HCT116 (cell line): ENCODE results near the gene S100A11. TPM values are rescaled to one million over a fixed set of nuclear protein-coding genes. Genes with fewer than 3 reads are reported as not detected.

Experiments used
- ATAC-seq: fragments of 200-7000 bp; cut with Tn5 transposase; 2 replicates; pipeline ENCODE4 v1.9.1; 2020; ENCODE audit warnings: mild to moderate bottlenecking, moderate library complexity
- BruUV-seq: library from RNA; stranded (reverse); fragments of 400-500 nt; replicated peaks from 2 replicates; lab custom pipeline; 2021; lab: Mats Ljungman, UMichigan
- CTCF ChIA-PET: fragments of 300-600 bp; sonication (Branson Sonifier 250); formaldehyde crosslinking; loops from one replicate; lab custom pipeline; 2021; ENCODE audit warnings: antibody characterized with exemption; lab: Charles Lee
- POLR2A ChIA-PET: fragments of 300-600, 350-600 bp; sonication (Branson Sonifier 250); formaldehyde crosslinking; loops from one replicate; lab custom pipeline; 2021; ENCODE audit warnings: antibody characterized with exemption; lab: Charles Lee
- RAD21 ChIA-PET, 2 experiments: fragments of 300-600 bp; sonication (Branson Sonifier 250); formaldehyde crosslinking; loops; one replicate each; lab custom pipeline; 2023; ENCODE audit warnings: low total read pairs in 2 of 2; ENCODE audit not compliant: uncharacterized antibody in 2 of 2, unreplicated experiment in 2 of 2, low non-redundant PET in 1 of 2; lab: Charles Lee
- DNase-seq: peaks from one replicate; pipeline ENCODE4 v3.0.0-alpha.2; 2010; ENCODE audit warnings: low read depth, low spot score
- H2AFZ ChIP-seq: fragments of 200-600 bp; shearing (Covaris generic), sonication (generic); 2 replicates; pipeline ENCODE4 v1.6.1; 2017; ENCODE audit warnings: low read depth, mixed run types, mixed read lengths, antibody characterized with exemption, low read length; ENCODE audit not compliant: poor library complexity, severe bottlenecking
- H3K27ac ChIP-seq: 2 replicates; pipeline ENCODE4 v1.5.1; 2012; ENCODE audit warnings: low read depth, low read length
- H3K27me3 ChIP-seq: fragments of 200-600 bp; sonication (generic); 2 replicates; pipeline ENCODE4 v1.6.1; 2016; ENCODE audit warnings: mixed run types, low read length, mixed read lengths; ENCODE audit not compliant: insufficient read depth
- H3K36me3 ChIP-seq, 2 experiments: fragments of 200-500 bp in 1 of 2; fragments of 200-600 bp in 1 of 2; sonication (Bioruptor generic) in 1 of 2; sonication (generic) in 1 of 2; 2 replicates each; pipeline versions ENCODE4 v1.5.1 to v1.6.1; 2014 to 2016; ENCODE audit warnings: low read length in 2 of 2, inconsistent platforms in 1 of 2, mixed read lengths in 1 of 2, mixed run types in 1 of 2; ENCODE audit not compliant: insufficient read depth in 2 of 2, control insufficient read depth in 1 of 2
- H3K4me1 ChIP-seq, 2 experiments: fragments of 200-600 bp in 1 of 2; sonication (generic) in 1 of 2; 2 replicates each; pipeline versions ENCODE4 v1.5.1 to v1.6.1; 2012 to 2017; ENCODE audit warnings: low read length in 2 of 2, inconsistent platforms in 1 of 2, mild to moderate bottlenecking in 1 of 2, mixed read lengths in 1 of 2, mixed run types in 1 of 2, moderate library complexity in 1 of 2; ENCODE audit not compliant: insufficient read depth in 2 of 2, control insufficient read depth in 1 of 2
- H3K4me2 ChIP-seq: fragments of 200-600 bp; sonication (generic); 2 replicates; pipeline ENCODE4 v1.6.1; 2017; ENCODE audit warnings: mixed run types, low read length, mixed read lengths
- H3K4me3 ChIP-seq, 2 experiments: fragments of 200-600 bp in 1 of 2; sonication (generic) in 1 of 2; replicated peaks in 1 of 2; 2 replicates each; pipeline ENCODE4 v1.5.1; 2011 to 2016; ENCODE audit warnings: low read length in 2 of 2, control low read depth in 1 of 2, low read depth in 1 of 2, mild to moderate bottlenecking in 1 of 2, mixed read lengths in 1 of 2, mixed run types in 1 of 2
- H3K79me2 ChIP-seq: fragments of 200-600 bp; sonication (generic); 2 replicates; pipeline ENCODE4 v1.6.1; 2017; ENCODE audit warnings: mild to moderate bottlenecking, mixed run types, low read length, moderate library complexity, mixed read lengths; ENCODE audit not compliant: insufficient read depth
- H3K9ac ChIP-seq: fragments of 200-600 bp; sonication (generic); 2 replicates; pipeline ENCODE4 v1.6.1; 2016; ENCODE audit warnings: low read length, mixed read lengths
- H3K9me2 ChIP-seq: fragments of 200-600 bp; sonication (generic), shearing (Covaris generic); 2 replicates; pipeline ENCODE4 v1.6.1; 2017; ENCODE audit warnings: mixed run types, mild to moderate bottlenecking, moderate library complexity; ENCODE audit not compliant: insufficient read depth
- H3K9me3 ChIP-seq, 2 experiments: fragments of 200-500 bp in 1 of 2; fragments of 200-600 bp in 1 of 2; sonication (Bioruptor generic) in 1 of 2; sonication (generic) in 1 of 2; 2 replicates each; pipeline ENCODE4 v1.6.1; 2014 to 2017; ENCODE audit warnings: low read length in 2 of 2, mixed read lengths in 2 of 2, inconsistent platforms in 1 of 2, low read depth in 1 of 2, mild to moderate bottlenecking in 1 of 2, mixed run types in 1 of 2, moderate library complexity in 1 of 2; ENCODE audit not compliant: control insufficient read depth in 1 of 2, insufficient read depth in 1 of 2
- H4K20me1 ChIP-seq: fragments of 200-600 bp; sonication (generic), shearing (Covaris generic); 2 replicates; pipeline ENCODE4 v1.6.1; 2017; ENCODE audit warnings: mixed run types, mild to moderate bottlenecking, moderate library complexity; ENCODE audit not compliant: insufficient read depth
- CBX3 ChIP-seq: IDR thresholded peaks from 2 replicates; pipeline ENCODE4 v1.6.1; 2012; ENCODE audit warnings: low read depth
- CEBPB ChIP-seq: IDR thresholded peaks from 2 replicates; pipeline ENCODE4 v1.6.1; 2012; ENCODE audit warnings: low read depth
- CTCF ChIP-seq, 3 experiments: fragments of 200-600 bp in 1 of 3; sonication (generic) in 1 of 3; IDR thresholded peaks in 2 of 3; conservative IDR thresholded peaks in 1 of 3; 2 replicates each; pipeline ENCODE4 v1.5.1; 2012 to 2017; ENCODE audit warnings: low read depth in 2 of 3, low read length in 2 of 3, antibody characterized with exemption in 1 of 3, borderline replicate concordance in 1 of 3, control low read depth in 1 of 3, mild to moderate bottlenecking in 1 of 3, mixed read lengths in 1 of 3, mixed run types in 1 of 3, moderate library complexity in 1 of 3; ENCODE audit not compliant: insufficient read depth in 1 of 3
- EGR1 ChIP-seq: IDR thresholded peaks from 2 replicates; pipeline ENCODE4 v1.6.1; 2012; ENCODE audit warnings: low read depth
- ELF1 ChIP-seq: IDR thresholded peaks from 2 replicates; pipeline ENCODE4 v1.6.1; 2012; ENCODE audit warnings: low read depth, borderline replicate concordance
- EZH2 ChIP-seq: fragments of 200-600 bp; sonication (generic); IDR thresholded peaks from 2 replicates; pipeline ENCODE4 v1.6.1; 2017; ENCODE audit warnings: antibody characterized with exemption, mixed run types
- EZH2phosphoT487 ChIP-seq: fragments of 200-600 bp; IDR thresholded peaks from 2 replicates; pipeline ENCODE4 v1.6.1; 2018; ENCODE audit warnings: antibody characterized with exemption, borderline replicate concordance
- FOSL1 ChIP-seq: IDR thresholded peaks from 2 replicates; pipeline ENCODE4 v1.6.1; 2012; ENCODE audit warnings: low read depth
- JUND ChIP-seq: IDR thresholded peaks from 2 replicates; pipeline ENCODE4 v1.6.1; 2012
- MAX ChIP-seq: IDR thresholded peaks from 2 replicates; pipeline ENCODE4 v1.6.1; 2012
- POLR2A ChIP-seq: IDR thresholded peaks from 2 replicates; pipeline ENCODE4 v1.7.0; 2011; ENCODE audit warnings: borderline replicate concordance; ENCODE audit not compliant: insufficient read depth, insufficient read length; ENCODE audit errors: extremely low read depth
- POLR2AphosphoS5 ChIP-seq: IDR thresholded peaks from 2 replicates; pipeline ENCODE4 v1.6.1; 2011; ENCODE audit warnings: mild to moderate bottlenecking, low read depth, low read length, moderate library complexity
- REST ChIP-seq: IDR thresholded peaks from 2 replicates; pipeline ENCODE4 v1.6.1; 2012; ENCODE audit warnings: low read depth
- SIN3A ChIP-seq: IDR thresholded peaks from 2 replicates; pipeline ENCODE4 v1.6.1; 2012; ENCODE audit warnings: low read depth
- SP1 ChIP-seq: IDR thresholded peaks from 2 replicates; pipeline ENCODE4 v1.6.1; 2012; ENCODE audit warnings: low read depth
- TCF7L2 ChIP-seq: IDR thresholded peaks from 2 replicates; pipeline ENCODE4 v1.7.0; 2011; ENCODE audit warnings: borderline replicate concordance, inconsistent platforms; ENCODE audit not compliant: insufficient read depth, insufficient read length; ENCODE audit errors: extremely low read depth
- YY1 ChIP-seq: IDR thresholded peaks from 2 replicates; pipeline ENCODE4 v1.6.1; 2011; ENCODE audit warnings: low read length, low read depth, moderate library complexity, mild to moderate bottlenecking; ENCODE audit not compliant: insufficient replicate concordance; ENCODE audit errors: extremely low read depth
- ZNF274 ChIP-seq: fragments of 200-500 bp; sonication (Bioruptor generic); IDR thresholded peaks from 2 replicates; pipeline ENCODE4 v1.6.1; 2014; ENCODE audit warnings: mild to moderate bottlenecking, low read depth, low read length, inconsistent platforms
- intact Hi-C: fragments of 100-400 bp; cut with micrococcal nuclease; formaldehyde crosslinking; loops from 2 replicates; pipeline ENCODE4 v1.10.0; 2022
- total RNA-seq: library from RNA; stranded (reverse); gene quantifications from one replicate; pipeline ENCODE4 v1.2.1, GENCODE V29; 2021; ENCODE audit not compliant: unreplicated experiment

S100A11 gene
- total RNA-seq, 1 experiment from 2014 or later = 229 TPM

GRCh38 chr1:151992303-151993083 is 44.3 kb downstream of the S100A11 start:
- Histone ChIP-seq H3K4me2 (peak overlapping the region; percentile 81), H3K79me2 (peaks cover 58% of the 10 kb centered on the region), H3K27ac (peak overlapping the region; percentile 87), H4K20me1 (peaks cover 24% of the 10 kb centered on the region; the same call in 1 of the 2 replicates), H2AFZ (no peak overlapping the region), H3K4me3 (peak overlapping the region; percentile 91 to 92), H3K27me3 (no peaks in the 10 kb centered on the region), H3K36me3 (no peaks in the 10 kb centered on the region), H3K9ac (peak overlapping the region; percentile 95), H3K9me3 (no peaks in the 10 kb centered on the region), H3K4me1 (peaks cover 65 to 84% of the 10 kb centered on the region in 2 experiments), H3K9me2 (no peaks in the 10 kb centered on the region)
- peak; percentile 69 for ATAC-seq
- CTCF ChIA-PET = interaction anchor here (0.8 to 5.3 kb wide), 6 partner anchors 9 to 42 kb away, joined by 3 to 84 read pairs (median 4); no protein-coding TSS in a partner anchor
- RAD21 ChIA-PET = interaction anchor here (0.8 to 1.2 kb wide), 3 partner anchors 9 to 25 kb away, joined by 3 to 4 read pairs (median 4); no protein-coding TSS in a partner anchor
- intact Hi-C loops = loop anchor here (2.0 kb wide), 1 partner anchor 48 kb away; no protein-coding TSS in a partner anchor
- peak; percentile 99 for DNase-seq
- POLR2A ChIA-PET = interaction anchor here (0.9 to 1.8 kb wide), 8 partner anchors 9 to 84 kb away, joined by 3 to 8 read pairs (median 6); partner anchors contain the start of gene THEM4
- BruUV-seq = TSS peak; percentile 46
- TF ChIP-seq CEBPB (peak; percentile 92), EZH2 (no peak), CBX3 (peak; percentile 93), REST (no peak), TCF7L2 (peak; percentile 87), JUND (peak; percentile 98), SIN3A (peak; percentile 99), YY1 (peak; percentile 67), ELF1 (no peak), POLR2A (peak; percentile 18), MAX (peak; percentile 88), POLR2AphosphoS5 (peak; percentile 87), EZH2phosphoT487 (no peak), EGR1 (peak; percentile 49), CTCF (IDR thresholded peaks at IDR 0.05 in 2 of 3, conservative IDR thresholded peaks at IDR 0.05 in 1 of 3; ENCODE audit: borderline replicate concordance in 1 of 3, insufficient read depth in 1 of 3, low read depth in 2 of 3, low read length in 2 of 3) (no peak), SP1 (peak; percentile 97), FOSL1 (peak; percentile 97), ZNF274 (no peak)
